Thyroid gland (tissue), 4 donors: ENCODE data around the gene COL19A1. TPM values are rescaled to one million over a fixed set of nuclear protein-coding genes. Genes with fewer than 3 reads are reported as not detected.
A peak's percentile ranks its signal among the peaks of the same experiment; 100 is the strongest.

Experiments used
- DNase-seq, 2 donors: peaks; one replicate each; pipeline ENCODE4 v3.0.0-alpha.2; 2019
- H3K27ac ChIP-seq, 3 donors: fragments of 200-600 bp; sonication (generic); 1 replicate in 2 of 3; 2 replicates in 1 of 3; pipeline ENCODE4 v1.5.1; 2016 to 2019; ENCODE audit warnings: mild to moderate bottlenecking in 1 of 3, moderate library complexity in 1 of 3
- H3K27me3 ChIP-seq: fragments of 200-600 bp; sonication (generic); one replicate; pipeline ENCODE4 v1.5.1; 2019
- H3K36me3 ChIP-seq, 2 donors: fragments of 200-600 bp; sonication (generic); one replicate each; pipeline ENCODE4 v1.5.1; 2016 to 2019
- H3K4me1 ChIP-seq, 2 donors: fragments of 200-600 bp; sonication (generic); one replicate each; pipeline ENCODE4 v1.5.1; 2017 to 2019
- H3K4me3 ChIP-seq, 3 donors: fragments of 200-600 bp; sonication (generic); replicated peaks in 1 of 3; 1 replicate in 2 of 3; 2 replicates in 1 of 3; pipeline ENCODE4 v1.5.1; 2016; ENCODE audit warnings: mild to moderate bottlenecking in 1 of 3
- H3K9me3 ChIP-seq: fragments of 200-600 bp; sonication (generic); one replicate; pipeline ENCODE4 v1.5.1; 2017
- CTCF ChIP-seq, 6 experiments: fragments of 200-600 bp in 3 of 6; fragments of 450-650 bp in 3 of 6; sonication (generic) in 3 of 6; IDR thresholded peaks; one replicate each; pipeline ENCODE4 v1.5.1; 2016 to 2019; ENCODE audit warnings: antibody characterized with exemption in 6 of 6, mild to moderate bottlenecking in 2 of 6, inconsistent platforms in 1 of 6, moderate library complexity in 1 of 6
- POLR2A ChIP-seq, 2 donors: fragments of 450-650 bp; IDR thresholded peaks; one replicate each; pipeline ENCODE4 v1.6.1; 2017; ENCODE audit warnings: antibody characterized with exemption in 2 of 2, mild to moderate bottlenecking in 2 of 2, moderate library complexity in 1 of 2
- WGBS, 2 donors: methylation state at CpG; one replicate each; pipeline ENCODE4 v1.1.5; 2017; 5-methylcytosine and 5-hydroxymethylcytosine counted together
- intact Hi-C: fragments of 100-400 bp; cut with DNase I; formaldehyde crosslinking; loops from one replicate; pipeline ENCODE4 v1.15.1; 2023
- total RNA-seq, 4 donors: library from RNA; depleted of rRNA; stranded (reverse); fragments of >200 nt; gene quantifications; one replicate each; pipeline ENCODE4 v1.2.3, GENCODE V29; 2016

Gene COL19A1
- total RNA-seq, 4 donors from 2014 or later, result not detected

- no peaks in the 10 kb centered on the region for H3K27me3 ChIP-seq
- no peaks in the 10 kb centered on the region for H3K9me3 ChIP-seq
- TF ChIP-seq CTCF (IDR thresholded peaks at IDR 0.05), result no peak
- no peak for TF ChIP-seq POLR2A (IDR thresholded peaks at IDR 0.05)
- H3K4me3 ChIP-seq, result no peak overlapping the region
- H3K36me3 ChIP-seq, result no peaks in the 10 kb centered on the region
- WGBS, 2 donors, result 48 to 71% methylated on average over 2 of the region's 2 CpGs
- no peak for DNase-seq
- intact Hi-C loops, result no loop called here
- peaks cover 0 to 8% of the 10 kb centered on the region in 2 donors for H3K4me1 ChIP-seq
- no peak overlapping the region for H3K27ac ChIP-seq
Measured at GRCh38 chr6:69865126-69865525, 1.2 kb upstream of the COL19A1 start.

GRCh38 chr6:69866770-69867638 is 648 bp downstream of the COL19A1 start:
- no peak overlapping the region for H3K27ac ChIP-seq
- H3K27me3 ChIP-seq, result no peaks in the 10 kb centered on the region
- intact Hi-C loops, result no loop called here
- H3K9me3 ChIP-seq, result no peaks in the 10 kb centered on the region
- H3K4me3 ChIP-seq, result peak overlapping the region; percentile 14 to 53 (median 31)
- peak; percentile 57 to 66 for DNase-seq
- H3K36me3 ChIP-seq, result no peaks in the 10 kb centered on the region
- TF ChIP-seq CTCF (IDR thresholded peaks at IDR 0.05) (peak in 2 of 6 experiments; percentile 22 to 25), POLR2A (IDR thresholded peaks at IDR 0.05) (no peak)
- H3K4me1 ChIP-seq, result peaks cover 0 to 8% of the 10 kb centered on the region in 2 donors
- WGBS, 2 donors, result 1% methylated on average over 31 to 41 of the region's 80 CpGs

DNA sequence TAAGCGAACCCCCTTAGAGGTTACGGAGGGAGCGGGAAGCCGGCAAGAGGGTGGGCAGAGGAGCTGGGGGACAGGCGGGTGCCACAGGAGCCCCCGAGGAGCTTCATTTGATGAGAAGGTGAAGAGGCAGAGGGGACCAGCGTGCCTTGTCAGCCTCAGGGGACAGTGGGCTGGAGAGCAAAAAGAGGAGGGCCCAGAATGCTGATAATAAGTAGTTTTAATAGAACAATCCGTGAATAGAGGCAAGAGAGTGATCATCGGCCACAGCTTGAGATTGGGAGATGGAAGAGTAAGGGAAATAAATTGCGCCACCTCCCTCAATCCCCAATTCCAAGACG is 1.3 kb downstream of the COL19A1 start:
- H3K9me3 ChIP-seq, result no peaks in the 10 kb centered on the region
- DNase-seq, result no peak
- intact Hi-C loops, result no loop called here
- no peaks in the 10 kb centered on the region for H3K36me3 ChIP-seq
- WGBS, 2 donors, result 18 to 22% methylated on average over 9 to 11 of the region's 11 CpGs
- H3K27me3 ChIP-seq, result no peaks in the 10 kb centered on the region
- peaks cover 0 to 8% of the 10 kb centered on the region in 2 donors for H3K4me1 ChIP-seq
- H3K27ac ChIP-seq, result no peak overlapping the region
- peak overlapping the region; percentile 14 to 53 (median 31) for H3K4me3 ChIP-seq
- peak in 1 of 6 experiments; percentile 14 for TF ChIP-seq CTCF (IDR thresholded peaks at IDR 0.05)
- TF ChIP-seq POLR2A (IDR thresholded peaks at IDR 0.05), result no peak

GRCh38 chr6:69868252-69868804 is 2.0 kb downstream of the COL19A1 start:
- TF ChIP-seq CTCF (IDR thresholded peaks at IDR 0.05), result no peak
- no peak for TF ChIP-seq POLR2A (IDR thresholded peaks at IDR 0.05)
- peaks cover 0 to 8% of the 10 kb centered on the region in 2 donors for H3K4me1 ChIP-seq
- H3K27me3 ChIP-seq, result no peaks in the 10 kb centered on the region
- H3K9me3 ChIP-seq, result no peaks in the 10 kb centered on the region
- no peak for DNase-seq
- no peak overlapping the region for H3K27ac ChIP-seq
- H3K4me3 ChIP-seq, result no peak overlapping the region
- 89 to 97% methylated on average over 1 of the region's 1 CpG for WGBS, 2 donors
- no peaks in the 10 kb centered on the region for H3K36me3 ChIP-seq
- intact Hi-C loops, result no loop called here

DNA sequence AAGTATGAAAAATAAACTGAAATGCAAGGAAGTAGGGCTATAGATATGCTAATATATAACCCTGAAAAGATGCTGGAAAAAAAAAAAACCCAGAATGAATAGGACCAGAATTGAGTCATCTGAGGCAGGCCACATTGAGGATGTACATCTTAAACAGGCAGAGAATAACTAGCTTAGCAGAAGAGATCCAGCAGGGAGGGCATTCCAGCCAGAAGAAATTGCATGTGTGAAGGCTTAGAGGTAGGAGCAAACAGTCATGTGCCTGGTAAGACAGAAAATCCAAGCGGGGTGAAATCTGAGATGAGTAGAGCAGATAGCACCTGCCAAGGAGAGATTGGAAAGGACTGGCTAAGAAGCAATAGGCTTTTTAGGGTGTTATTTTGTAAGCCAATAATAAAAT is 2.6 kb downstream of the COL19A1 start:
- Histone ChIP-seq H3K9me3 (no peaks in the 10 kb centered on the region), H3K27ac (no peak overlapping the region), H3K4me3 (no peak overlapping the region), H3K27me3 (no peaks in the 10 kb centered on the region), H3K36me3 (no peaks in the 10 kb centered on the region), H3K4me1 (peaks cover 0 to 8% of the 10 kb centered on the region in 2 donors)
- 89 to 98% methylated on average over 1 of the region's 1 CpG for WGBS, 2 donors
- intact Hi-C loops, result no loop called here
- no peak for TF ChIP-seq POLR2A (IDR thresholded peaks at IDR 0.05)
- no peak for TF ChIP-seq CTCF (IDR thresholded peaks at IDR 0.05)
- DNase-seq, result no peak
